GM23248 (cell line): ENCODE results near the gene ASB5.
"Not testable (repeated sequence)": the region's sequence is repeated elsewhere in the genome, so short reads cannot be mapped to it uniquely, and the experiment has no call there.

Source experiments
- EZH2 ChIP-seq: fragments of 200-600 bp; sonication (generic); IDR thresholded peaks from 2 replicates; pipeline ENCODE4 v1.6.1; 2018; ENCODE audit warnings: antibody characterized with exemption, mild to moderate bottlenecking; ENCODE audit not compliant: insufficient read depth, poor library complexity, severe bottlenecking
- EZH2phosphoT487 ChIP-seq: fragments of 200-600 bp; sonication (generic); IDR thresholded peaks from 2 replicates; pipeline ENCODE4 v1.6.1; 2018; ENCODE audit warnings: antibody characterized with exemption, moderate library complexity, mild to moderate bottlenecking, low read depth; ENCODE audit not compliant: insufficient read depth

- not testable (repeated sequence) for TF ChIP-seq EZH2phosphoT487, EZH2
Observed at GRCh38 chr4:176212351-176212750, 56.7 kb downstream of the ASB5 start.
